ENCODE measurements around the gene BAAT. TPM values are rescaled to one million over a fixed set of nuclear protein-coding genes. Genes with fewer than 3 reads are reported as not detected.

Gene BAAT
- total and polyA plus RNA-seq, 2 of the 13 experiments (the other 11 are each of a cell fraction or from before 2014, with no cell fraction given): 0.71 to 7.9 TPM

GRCh38 chr9:101366038-101366756 is 18.6 kb downstream of the BAAT start (continued):
- peak; percentile 71 for TF ChIP-seq ARID5B (CRISPR knock-in tag; IDR thresholded peaks at IDR 0.05)
- peak; percentile 84; the same call in 1 of the 2 replicates for TF ChIP-seq KLF9 (CRISPR knock-in tag; IDR thresholded peaks at IDR 0.05; ENCODE audit: low read depth)
- TF ChIP-seq, protein P1, sequence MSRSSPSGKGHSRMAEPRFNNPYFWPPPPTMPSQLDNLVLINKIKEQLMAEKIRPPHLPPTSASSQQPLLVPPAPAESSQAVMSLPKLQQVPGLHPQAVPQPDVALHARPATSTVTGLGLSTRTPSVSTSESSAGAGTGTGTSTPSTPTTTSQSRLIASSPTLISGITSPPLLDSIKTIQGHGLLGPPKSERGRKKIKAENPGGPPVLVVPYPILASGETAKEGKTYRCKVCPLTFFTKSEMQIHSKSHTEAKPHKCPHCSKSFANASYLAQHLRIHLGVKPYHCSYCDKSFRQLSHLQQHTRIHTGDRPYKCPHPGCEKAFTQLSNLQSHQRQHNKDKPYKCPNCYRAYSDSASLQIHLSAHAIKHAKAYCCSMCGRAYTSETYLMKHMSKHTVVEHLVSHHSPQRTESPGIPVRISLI (CRISPR knock-in tag; IDR thresholded peaks at IDR 0.05; ENCODE audit: borderline replicate concordance): peak; percentile 93
- peak; percentile 50 for TF ChIP-seq THAP11 (CRISPR knock-in tag; IDR thresholded peaks at IDR 0.05)
- TF ChIP-seq ARNTL (CRISPR knock-in tag; IDR thresholded peaks at IDR 0.05): no peak
- TF ChIP-seq SMAD1 (CRISPR knock-in tag; IDR thresholded peaks at IDR 0.05; ENCODE audit: borderline replicate concordance, low read depth): no peak
- TF ChIP-seq POGZ (CRISPR knock-in tag; IDR thresholded peaks at IDR 0.05): peak; percentile 60
- no peak for TF ChIP-seq SALL2 (CRISPR knock-in tag; IDR thresholded peaks at IDR 0.05)
- no peak for TF ChIP-seq KDM3A (CRISPR knock-in tag; IDR thresholded peaks at IDR 0.05; ENCODE audit: low read depth)
- 0 out of 2 replicates have a peak, but pooled peaks have one; percentile 8 for TF ChIP-seq RCOR2 (CRISPR knock-in tag; IDR thresholded peaks at IDR 0.05)
- 0 out of 2 replicates have a peak, but pooled peaks have one; percentile 37 for TF ChIP-seq ARID2 (CRISPR knock-in tag; IDR thresholded peaks at IDR 0.05; ENCODE audit: borderline replicate concordance)
- no peak for TF ChIP-seq SKI (IDR thresholded peaks at IDR 0.05; ENCODE audit: partially characterized antibody)
- TF ChIP-seq REXO4 (CRISPR knock-in tag; IDR thresholded peaks at IDR 0.05; ENCODE audit: borderline replicate concordance): no peak
- peak; percentile 63; the same call in 1 of the 2 replicates for TF ChIP-seq NCOR1 (IDR thresholded peaks at IDR 0.05; ENCODE audit: borderline replicate concordance, low read length)
- TF ChIP-seq IRF2 (CRISPR knock-in tag; IDR thresholded peaks at IDR 0.05): 0 out of 2 replicates have a peak, but pooled peaks have one; percentile 14
- TF ChIP-seq, protein P2, sequence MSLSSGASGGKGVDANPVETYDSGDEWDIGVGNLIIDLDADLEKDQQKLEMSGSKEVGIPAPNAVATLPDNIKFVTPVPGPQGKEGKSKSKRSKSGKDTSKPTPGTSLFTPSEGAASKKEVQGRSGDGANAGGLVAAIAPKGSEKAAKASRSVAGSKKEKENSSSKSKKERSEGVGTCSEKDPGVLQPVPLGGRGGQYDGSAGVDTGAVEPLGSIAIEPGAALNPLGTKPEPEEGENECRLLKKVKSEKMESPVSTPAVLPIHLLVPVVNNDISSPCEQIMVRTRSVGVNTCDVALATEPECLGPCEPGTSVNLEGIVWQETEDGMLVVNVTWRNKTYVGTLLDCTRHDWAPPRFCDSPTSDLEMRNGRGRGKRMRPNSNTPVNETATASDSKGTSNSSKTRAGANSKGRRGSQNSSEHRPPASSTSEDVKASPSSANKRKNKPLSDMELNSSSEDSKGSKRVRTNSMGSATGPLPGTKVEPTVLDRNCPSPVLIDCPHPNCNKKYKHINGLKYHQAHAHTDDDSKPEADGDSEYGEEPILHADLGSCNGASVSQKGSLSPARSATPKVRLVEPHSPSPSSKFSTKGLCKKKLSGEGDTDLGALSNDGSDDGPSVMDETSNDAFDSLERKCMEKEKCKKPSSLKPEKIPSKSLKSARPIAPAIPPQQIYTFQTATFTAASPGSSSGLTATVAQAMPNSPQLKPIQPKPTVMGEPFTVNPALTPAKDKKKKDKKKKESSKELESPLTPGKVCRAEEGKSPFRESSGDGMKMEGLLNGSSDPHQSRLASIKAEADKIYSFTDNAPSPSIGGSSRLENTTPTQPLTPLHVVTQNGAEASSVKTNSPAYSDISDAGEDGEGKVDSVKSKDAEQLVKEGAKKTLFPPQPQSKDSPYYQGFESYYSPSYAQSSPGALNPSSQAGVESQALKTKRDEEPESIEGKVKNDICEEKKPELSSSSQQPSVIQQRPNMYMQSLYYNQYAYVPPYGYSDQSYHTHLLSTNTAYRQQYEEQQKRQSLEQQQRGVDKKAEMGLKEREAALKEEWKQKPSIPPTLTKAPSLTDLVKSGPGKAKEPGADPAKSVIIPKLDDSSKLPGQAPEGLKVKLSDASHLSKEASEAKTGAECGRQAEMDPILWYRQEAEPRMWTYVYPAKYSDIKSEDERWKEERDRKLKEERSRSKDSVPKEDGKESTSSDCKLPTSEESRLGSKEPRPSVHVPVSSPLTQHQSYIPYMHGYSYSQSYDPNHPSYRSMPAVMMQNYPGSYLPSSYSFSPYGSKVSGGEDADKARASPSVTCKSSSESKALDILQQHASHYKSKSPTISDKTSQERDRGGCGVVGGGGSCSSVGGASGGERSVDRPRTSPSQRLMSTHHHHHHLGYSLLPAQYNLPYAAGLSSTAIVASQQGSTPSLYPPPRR (CRISPR knock-in tag; IDR thresholded peaks at IDR 0.05; ENCODE audit: borderline replicate concordance): peak; percentile 41; the same call in 1 of the 2 replicates

Data from HepG2 (cell line).